GM12878 (cell line): ENCODE results near the gene CSNK1G2. TPM values are rescaled to one million over a fixed set of nuclear protein-coding genes. Genes with fewer than 3 reads are reported as not detected.

ENCODE experiments used
- ATAC-seq: fragments of 200-7000 bp; cut with Tn5 transposase; 3 replicates; pipeline ENCODE4 v1.9.1; 2020; ENCODE audit warnings: mild to moderate bottlenecking, moderate library complexity
- BruUV-seq: library from RNA; stranded (reverse); fragments of 400-500 nt; replicated peaks from 2 replicates; lab custom pipeline; 2021; lab: Mats Ljungman, UMichigan
- CTCF ChIA-PET: fragments of 300-600 bp; sonication (Branson Sonifier 250); formaldehyde crosslinking; extraction: SDS; loops from one replicate; lab custom pipeline; 2021; ENCODE audit warnings: inconsistent platforms; lab: Yijun Ruan, JAX
- POLR2A ChIA-PET: fragments of 350-600 bp; formaldehyde crosslinking; extraction: SDS; loops from one replicate; lab custom pipeline; 2021; ENCODE audit warnings: inconsistent platforms; lab: Charles Lee
- RAD21 ChIA-PET: fragments of 300-600 bp; sonication (Branson Sonifier 250); formaldehyde crosslinking; loops from one replicate; lab custom pipeline; 2023; ENCODE audit warnings: antibody characterized with exemption; ENCODE audit not compliant: unreplicated experiment; lab: Charles Lee
- SMC1A ChIA-PET: fragments of 300-600 bp; sonication (Branson Sonifier 250); formaldehyde crosslinking; loops from one replicate; lab custom pipeline; 2023; ENCODE audit not compliant: unreplicated experiment, uncharacterized antibody; lab: Charles Lee
- DNase-seq: peaks from one replicate; pipeline ENCODE4 v3.0.0-alpha.2; 2011; ENCODE audit warnings: low read depth, low spot score
- FAIRE-seq: peaks from 3 replicates; lab custom pipeline; 2011; peaks lifted over from hg19 to GRCh38; lab: Jason Lieb, UNC
- H2AFZ ChIP-seq: 2 replicates; pipeline ENCODE4 v1.6.0; 2011; ENCODE audit warnings: low read depth, low read length, control low read depth; ENCODE audit not compliant: control insufficient read depth
- H3K27ac ChIP-seq: 2 replicates; pipeline ENCODE4 v1.5.1; 2011; ENCODE audit warnings: control low read depth; ENCODE audit not compliant: control insufficient read depth, insufficient read depth
- H3K27me3 ChIP-seq, 2 experiments: replicated peaks in 1 of 2; 2 replicates each; pipeline versions ENCODE4 v1.6.0 to v1.6.1; 2011; ENCODE audit warnings: low read length in 1 of 2; ENCODE audit not compliant: control insufficient read depth in 2 of 2, insufficient read depth in 2 of 2
- H3K36me3 ChIP-seq, 2 experiments: 2 replicates each; pipeline ENCODE4 v1.5.1; 2011; ENCODE audit warnings: low read length in 1 of 2; ENCODE audit not compliant: control insufficient read depth in 2 of 2, insufficient read depth in 2 of 2
- H3K4me1 ChIP-seq: 2 replicates; pipeline ENCODE4 v1.6.1; 2011; ENCODE audit warnings: mild to moderate bottlenecking, low read length, moderate library complexity, mixed read lengths; ENCODE audit not compliant: control insufficient read depth, insufficient read depth
- H3K4me2 ChIP-seq: 2 replicates; pipeline ENCODE4 v1.6.0; 2011; ENCODE audit warnings: control low read depth; ENCODE audit not compliant: control insufficient read depth, insufficient read depth
- H3K4me3 ChIP-seq: fragments of 200-600 bp; sonication (generic); 2 replicates; pipeline ENCODE4 v1.5.1; 2016
- H3K79me2 ChIP-seq: 2 replicates; pipeline ENCODE4 v1.6.0; 2011; ENCODE audit warnings: low read length; ENCODE audit not compliant: control insufficient read depth, insufficient read depth
- H3K9ac ChIP-seq: 2 replicates; pipeline ENCODE4 v1.8.0; 2011; ENCODE audit warnings: low read length, control low read depth, mixed read lengths; ENCODE audit not compliant: control insufficient read depth, insufficient read depth
- H3K9me3 ChIP-seq: replicated peaks from 3 replicates; pipeline ENCODE4 v1.5.1; 2011; ENCODE audit warnings: mild to moderate bottlenecking, low read length; ENCODE audit not compliant: control insufficient read depth, insufficient read depth
- H4K20me1 ChIP-seq: 2 replicates; pipeline ENCODE4 v1.6.0; 2011; ENCODE audit not compliant: control insufficient read depth, insufficient read depth
- BMI1 ChIP-seq: fragments of 450-650 bp; IDR thresholded peaks from 2 replicates; pipeline ENCODE4 v1.6.1; 2016; ENCODE audit warnings: mild to moderate bottlenecking, moderate library complexity, borderline replicate concordance
- CEBPB ChIP-seq, 2 experiments: fragments of 150-350 bp in 1 of 2; IDR thresholded peaks; 2 replicates each; pipeline ENCODE4 v1.6.1; 2012 to 2014; ENCODE audit warnings: low read depth in 2 of 2, low read length in 2 of 2, borderline replicate concordance in 1 of 2, inconsistent platforms in 1 of 2
- CREB1 ChIP-seq: IDR thresholded peaks from 2 replicates; pipeline ENCODE4 v1.6.1; 2012; ENCODE audit warnings: low read depth, mild to moderate bottlenecking, inconsistent platforms
- MEF2B ChIP-seq: fragments of 450-650 bp; IDR thresholded peaks from 2 replicates; pipeline ENCODE4 v1.6.1; 2018; ENCODE audit warnings: mild to moderate bottlenecking, moderate library complexity; ENCODE audit not compliant: partially characterized antibody, poor library complexity, severe bottlenecking
- NBN ChIP-seq: fragments of 450-650 bp; IDR thresholded peaks from 2 replicates; pipeline ENCODE4 v1.6.1; 2016
- RAD21 ChIP-seq: IDR thresholded peaks from 2 replicates; pipeline ENCODE4 v1.6.1; 2011; ENCODE audit warnings: mild to moderate bottlenecking, low read depth, low read length, moderate library complexity; ENCODE audit not compliant: insufficient read depth
- SIX5 ChIP-seq: IDR thresholded peaks from 2 replicates; pipeline ENCODE4 v1.6.1; 2011; ENCODE audit warnings: mild to moderate bottlenecking, low read depth, low read length, moderate library complexity; ENCODE audit not compliant: severe bottlenecking
- SMC3 ChIP-seq: IDR thresholded peaks from 2 replicates; pipeline ENCODE4 v1.6.1; 2011; ENCODE audit warnings: low read length, improper control_type of control experiment, borderline replicate concordance
- WRNIP1 ChIP-seq: IDR thresholded peaks from 2 replicates; pipeline ENCODE4 v1.6.1; 2011; ENCODE audit warnings: low read depth, low read length, improper control_type of control experiment, borderline replicate concordance
- WGBS: methylation state at CpG from one replicate; pipeline ENCODE4 v1.1.6; 2016; ENCODE audit warnings: low lambda C conversion rate; ENCODE audit not compliant: insufficient replicate concordance, insufficient coverage; ENCODE audit errors: missing lambda C conversion rate; 5-methylcytosine and 5-hydroxymethylcytosine counted together
- in situ Hi-C: fragments of 300-500 bp; cut with MboI; formaldehyde crosslinking; loops from 9 replicates; pipeline ENCODE4 v1.14.3; 2018; ENCODE audit warnings: mixed read lengths
- intact Hi-C: fragments of 100-400 bp; cut with micrococcal nuclease; formaldehyde crosslinking; loops from one replicate; pipeline ENCODE4 v1.14.2; 2022; ENCODE audit not compliant: unreplicated experiment
- polyA plus RNA-seq, 11 experiments: library from polyadenylated mRNA; depleted of rRNA in 4 of 11; unstranded in 6 of 11; stranded (reverse) in 5 of 11; fragments of >200 nt; fragmentation: Nextera tagmentation in 4 of 11; fragmentation: Illumina TruSeq in 1 of 11; extraction: Ambion mirVana in 4 of 11; extraction: Trizol in 1 of 11; gene quantifications; 1 replicate in 1 of 11; 2 replicates in 10 of 11; pipeline versions ENCODE4 v1.2.1 to v1.2.3, GENCODE V29; 2011 to 2016; ENCODE audit warnings: inconsistent platforms in 2 of 11, missing spikeins in 2 of 11, low read depth in 1 of 11
- total RNA-seq, 4 experiments: library from RNA; depleted of rRNA in 3 of 4; stranded (reverse); fragments of >200 nt in 3 of 4; fragmentation: Illumina TruSeq in 1 of 4; extraction: Trizol in 1 of 4; gene quantifications; 2 replicates each; pipeline versions ENCODE4 v1.2.1 to v1.2.3, GENCODE V29; 2013 to 2021
- TF ChIP-seq, protein P1 (sequence below): fragments of 450-650 bp; IDR thresholded peaks from 2 replicates; pipeline ENCODE4 v1.6.1; 2016; ENCODE audit warnings: mild to moderate bottlenecking
- TF ChIP-seq, protein P2 (sequence below): fragments of 450-650 bp; IDR thresholded peaks from 2 replicates; pipeline ENCODE4 v1.6.1; 2018; ENCODE audit warnings: mild to moderate bottlenecking, low read depth, moderate library complexity; ENCODE audit not compliant: partially characterized antibody

The CSNK1G2 gene
- total and polyA plus RNA-seq, 10 of the 15 experiments (the other 5 are each of a cell fraction or from before 2014, with no cell fraction given) = 0.64 to 109 (median 25.0) TPM

DNA sequence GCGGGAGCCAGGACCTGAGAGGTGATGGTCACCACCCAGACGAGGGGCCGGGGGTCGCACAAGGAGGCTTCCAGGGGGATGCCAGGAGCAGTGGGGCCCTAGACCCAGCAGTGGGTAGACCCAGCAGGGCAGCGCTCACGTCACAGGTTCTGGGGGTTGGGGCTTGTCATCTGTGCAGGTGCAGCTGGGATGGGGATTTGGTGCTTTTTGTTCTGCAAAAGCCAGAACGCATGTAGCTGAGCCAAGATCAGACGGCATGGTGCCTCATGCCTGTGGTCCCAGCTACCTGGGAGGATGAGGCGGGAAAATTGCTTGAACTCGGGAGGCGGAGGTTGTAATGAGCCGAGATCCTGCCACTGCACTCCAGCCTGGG lies 15.1 kb downstream of the CSNK1G2 start (continued):
- TF ChIP-seq, protein P1, sequence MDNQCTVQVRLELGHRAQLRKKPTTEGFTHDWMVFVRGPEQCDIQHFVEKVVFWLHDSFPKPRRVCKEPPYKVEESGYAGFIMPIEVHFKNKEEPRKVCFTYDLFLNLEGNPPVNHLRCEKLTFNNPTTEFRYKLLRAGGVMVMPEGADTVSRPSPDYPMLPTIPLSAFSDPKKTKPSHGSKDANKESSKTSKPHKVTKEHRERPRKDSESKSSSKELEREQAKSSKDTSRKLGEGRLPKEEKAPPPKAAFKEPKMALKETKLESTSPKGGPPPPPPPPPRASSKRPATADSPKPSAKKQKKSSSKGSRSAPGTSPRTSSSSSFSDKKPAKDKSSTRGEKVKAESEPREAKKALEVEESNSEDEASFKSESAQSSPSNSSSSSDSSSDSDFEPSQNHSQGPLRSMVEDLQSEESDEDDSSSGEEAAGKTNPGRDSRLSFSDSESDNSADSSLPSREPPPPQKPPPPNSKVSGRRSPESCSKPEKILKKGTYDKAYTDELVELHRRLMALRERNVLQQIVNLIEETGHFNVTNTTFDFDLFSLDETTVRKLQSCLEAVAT = no peak
- no peak for TF ChIP-seq SIX5
- TF ChIP-seq CEBPB (IDR thresholded peaks at IDR 0.05; ENCODE audit: borderline replicate concordance in 1 of 2, low read depth in 2 of 2, low read length in 2 of 2) = no peak

DNA sequence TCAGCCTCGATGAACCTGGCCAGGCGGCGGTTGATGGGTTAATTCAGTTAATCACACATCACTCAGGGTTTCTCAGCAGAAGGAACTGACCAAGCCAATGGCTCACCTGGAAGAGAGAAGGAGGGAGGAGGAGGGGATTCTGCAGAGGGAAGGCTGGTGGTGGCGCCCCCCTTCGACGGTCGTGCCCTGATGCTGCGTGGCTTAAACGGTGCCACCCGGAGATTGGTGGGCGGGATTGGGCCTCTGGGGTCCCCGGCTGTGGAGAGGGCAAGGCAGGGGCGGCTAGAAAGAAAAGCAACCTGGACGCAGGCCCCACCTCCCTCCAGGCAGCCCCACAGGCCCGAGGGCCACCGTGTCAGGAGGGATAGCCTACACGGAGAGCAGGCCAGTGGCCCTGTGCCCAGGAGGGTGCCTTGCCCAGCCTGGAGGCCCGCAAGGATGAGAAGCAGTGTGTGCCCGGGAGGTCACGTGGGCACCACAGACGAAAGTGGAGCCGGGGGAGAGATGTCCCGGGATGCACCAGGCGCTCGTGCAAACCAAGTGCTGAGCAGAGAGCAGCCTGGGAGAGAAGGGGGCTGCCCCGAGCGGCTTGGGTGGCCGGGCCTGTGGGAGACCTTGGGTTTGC lies 16.0 kb downstream of the CSNK1G2 start:
- H4K20me1 ChIP-seq = no peaks in the 10 kb centered on the region
- POLR2A ChIA-PET = no interaction called here
- H3K9me3 ChIP-seq = no peaks in the 10 kb centered on the region
- no peak overlapping the region for H2AFZ ChIP-seq
- H3K27ac ChIP-seq = no peak overlapping the region
- H3K36me3 ChIP-seq = peaks cover 5 to 26% of the 10 kb centered on the region in 2 experiments; a peak in 3 of 4 replicates
- H3K4me3 ChIP-seq = no peak overlapping the region
- no peak for DNase-seq
- SMC1A ChIA-PET = no interaction called here
- WGBS = 80% methylated on average over 26 of the region's 28 CpGs
- BruUV-seq = no TSS peak
- H3K79me2 ChIP-seq = peaks cover 22% of the 10 kb centered on the region
- TF ChIP-seq MEF2B (no peak), WRNIP1 (no peak), CREB1 (no peak), NBN (no peak), SMC3 (no peak), RAD21 (no peak), BMI1 (no peak)
- TF ChIP-seq, protein P2, sequence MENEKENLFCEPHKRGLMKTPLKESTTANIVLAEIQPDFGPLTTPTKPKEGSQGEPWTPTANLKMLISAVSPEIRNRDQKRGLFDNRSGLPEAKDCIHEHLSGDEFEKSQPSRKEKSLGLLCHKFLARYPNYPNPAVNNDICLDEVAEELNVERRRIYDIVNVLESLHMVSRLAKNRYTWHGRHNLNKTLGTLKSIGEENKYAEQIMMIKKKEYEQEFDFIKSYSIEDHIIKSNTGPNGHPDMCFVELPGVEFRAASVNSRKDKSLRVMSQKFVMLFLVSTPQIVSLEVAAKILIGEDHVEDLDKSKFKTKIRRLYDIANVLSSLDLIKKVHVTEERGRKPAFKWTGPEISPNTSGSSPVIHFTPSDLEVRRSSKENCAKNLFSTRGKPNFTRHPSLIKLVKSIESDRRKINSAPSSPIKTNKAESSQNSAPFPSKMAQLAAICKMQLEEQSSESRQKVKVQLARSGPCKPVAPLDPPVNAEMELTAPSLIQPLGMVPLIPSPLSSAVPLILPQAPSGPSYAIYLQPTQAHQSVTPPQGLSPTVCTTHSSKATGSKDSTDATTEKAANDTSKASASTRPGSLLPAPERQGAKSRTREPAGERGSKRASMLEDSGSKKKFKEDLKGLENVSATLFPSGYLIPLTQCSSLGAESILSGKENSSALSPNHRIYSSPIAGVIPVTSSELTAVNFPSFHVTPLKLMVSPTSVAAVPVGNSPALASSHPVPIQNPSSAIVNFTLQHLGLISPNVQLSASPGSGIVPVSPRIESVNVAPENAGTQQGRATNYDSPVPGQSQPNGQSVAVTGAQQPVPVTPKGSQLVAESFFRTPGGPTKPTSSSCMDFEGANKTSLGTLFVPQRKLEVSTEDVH = no peak
- in situ Hi-C loops = no loop called here
- CTCF ChIA-PET = no interaction called here
- H3K9ac ChIP-seq = no peak overlapping the region
- no peak for FAIRE-seq
- H3K4me2 ChIP-seq = no peak overlapping the region
- no peaks in the 10 kb centered on the region for H3K27me3 ChIP-seq
- no peak for ATAC-seq
- H3K4me1 ChIP-seq = no peaks in the 10 kb centered on the region
- RAD21 ChIA-PET = no interaction called here
- intact Hi-C loops = no loop called here
